Stimulated activated naive CD4-positive, alpha-beta T cell treated with Interleukin-2 at 50 U/mL for 16 hours (primary cell): ENCODE data around the gene TMC8.
"Not testable (repeated sequence)": the region's sequence is repeated elsewhere in the genome, so short reads cannot be mapped to it uniquely, and the experiment has no call there.

Experiments used
- DNase-seq: peaks from one replicate; lab custom pipeline; 2025; lab: John Stamatoyannopoulos, UW

TMC8 gene, protein sequence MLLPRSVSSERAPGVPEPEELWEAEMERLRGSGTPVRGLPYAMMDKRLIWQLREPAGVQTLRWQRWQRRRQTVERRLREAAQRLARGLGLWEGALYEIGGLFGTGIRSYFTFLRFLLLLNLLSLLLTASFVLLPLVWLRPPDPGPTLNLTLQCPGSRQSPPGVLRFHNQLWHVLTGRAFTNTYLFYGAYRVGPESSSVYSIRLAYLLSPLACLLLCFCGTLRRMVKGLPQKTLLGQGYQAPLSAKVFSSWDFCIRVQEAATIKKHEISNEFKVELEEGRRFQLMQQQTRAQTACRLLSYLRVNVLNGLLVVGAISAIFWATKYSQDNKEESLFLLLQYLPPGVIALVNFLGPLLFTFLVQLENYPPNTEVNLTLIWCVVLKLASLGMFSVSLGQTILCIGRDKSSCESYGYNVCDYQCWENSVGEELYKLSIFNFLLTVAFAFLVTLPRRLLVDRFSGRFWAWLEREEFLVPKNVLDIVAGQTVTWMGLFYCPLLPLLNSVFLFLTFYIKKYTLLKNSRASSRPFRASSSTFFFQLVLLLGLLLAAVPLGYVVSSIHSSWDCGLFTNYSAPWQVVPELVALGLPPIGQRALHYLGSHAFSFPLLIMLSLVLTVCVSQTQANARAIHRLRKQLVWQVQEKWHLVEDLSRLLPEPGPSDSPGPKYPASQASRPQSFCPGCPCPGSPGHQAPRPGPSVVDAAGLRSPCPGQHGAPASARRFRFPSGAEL

DNA sequence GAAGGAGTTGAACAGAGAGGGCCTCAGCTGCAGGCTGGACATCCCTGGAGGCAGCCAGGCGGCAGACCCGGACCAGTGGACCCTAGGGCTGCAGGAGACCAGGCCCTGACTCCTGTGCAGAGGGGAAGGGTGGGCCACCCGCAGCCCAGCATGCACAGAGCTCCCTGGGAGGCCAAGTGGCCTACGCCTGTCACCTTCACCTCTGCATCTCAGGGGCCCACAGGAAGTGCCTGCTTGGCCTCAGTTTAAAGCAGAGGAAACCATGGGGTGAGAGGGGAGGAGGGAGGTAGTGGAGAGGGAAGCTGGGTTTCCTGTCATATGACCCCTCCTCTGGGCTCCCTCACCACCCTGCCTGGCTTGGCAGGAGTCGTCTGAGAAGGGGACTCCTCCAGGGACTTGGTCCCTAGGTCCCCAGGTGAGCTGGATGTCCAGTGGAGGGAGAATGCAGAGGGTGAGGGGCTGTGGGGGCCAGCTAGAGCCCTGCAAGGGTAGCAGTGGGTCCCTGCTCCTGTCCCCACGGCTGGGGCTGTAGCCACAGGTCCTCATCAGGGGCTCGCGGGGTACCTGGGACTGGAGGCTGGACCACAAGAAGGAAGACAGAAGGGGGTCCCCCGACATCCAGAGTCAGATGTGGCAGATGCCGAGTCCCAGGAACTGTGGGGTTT lies at the start of gene TMC8:
Gene TMC8, plus strand, starts transcription at position 335 of the 665 bp plus-strand sequence. CDS start 818 bp downstream, outside the sequence.
- DNase-seq, result peak; percentile 56

DNA sequence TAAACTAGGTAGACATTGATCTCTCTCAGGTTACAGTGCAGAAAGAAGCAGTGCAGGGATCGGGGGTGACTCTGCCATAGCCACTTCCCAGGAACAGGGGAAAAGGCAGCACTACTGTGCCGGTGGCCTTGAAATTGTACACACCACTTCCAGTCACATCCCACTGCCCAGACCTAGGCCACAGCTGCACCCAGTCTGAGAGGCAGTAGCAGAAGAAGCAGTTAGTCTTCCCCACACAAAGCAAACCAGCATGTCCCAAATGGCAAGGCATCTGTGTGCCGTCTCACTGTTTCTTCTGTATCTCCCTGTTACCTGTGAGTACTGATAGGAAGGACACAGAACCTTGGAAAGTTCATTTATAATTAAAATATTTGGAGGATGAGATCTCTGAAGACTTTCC lies 49.0 kb upstream of the TMC8 start:
- no peak for DNase-seq

DNA sequence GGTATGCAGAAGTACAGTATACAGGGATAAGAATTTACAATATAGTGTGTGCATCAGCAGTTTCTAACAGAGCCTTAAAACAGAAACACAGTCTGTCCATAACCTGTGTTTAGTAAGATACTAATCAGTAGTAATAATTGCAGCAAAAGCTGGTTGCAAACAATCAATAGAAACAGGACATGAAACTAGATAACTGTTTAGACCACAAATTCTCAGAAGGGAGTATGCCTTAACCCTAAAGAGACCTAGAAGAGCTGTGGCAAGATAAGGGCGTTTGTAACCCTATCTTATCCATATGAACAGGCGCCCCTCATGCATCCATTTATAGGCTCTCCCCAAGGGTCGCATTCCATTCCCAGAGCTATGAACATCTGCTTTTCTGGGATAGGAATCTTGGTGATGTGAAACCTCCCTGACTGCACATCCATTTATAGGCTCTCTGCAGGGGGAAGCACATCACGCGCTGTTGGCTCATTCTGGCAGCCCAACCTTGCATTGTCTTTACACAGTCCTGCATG lies 48.2 kb upstream of the TMC8 start:
- not testable (repeated sequence) for DNase-seq

DNA sequence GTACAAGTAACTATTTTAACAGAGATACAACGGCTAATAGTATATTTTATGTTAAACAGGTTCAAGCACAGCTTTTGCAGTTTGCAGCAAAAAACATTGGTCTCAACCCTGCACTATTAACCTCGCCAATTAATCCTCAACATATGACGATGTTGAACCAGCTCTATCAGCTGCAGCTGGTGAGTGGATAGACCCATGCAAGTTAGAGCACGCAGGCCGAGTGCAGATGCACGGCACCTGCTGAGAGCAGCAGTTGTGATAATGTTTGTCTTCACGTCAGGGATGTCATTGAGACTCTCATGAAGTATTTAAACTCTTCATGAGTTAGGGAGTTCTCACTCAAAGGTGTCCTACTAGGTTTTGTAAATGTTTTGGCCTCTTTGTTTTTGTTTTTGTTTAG lies 47.6 kb upstream of the TMC8 start:
- no peak for DNase-seq

DNA sequence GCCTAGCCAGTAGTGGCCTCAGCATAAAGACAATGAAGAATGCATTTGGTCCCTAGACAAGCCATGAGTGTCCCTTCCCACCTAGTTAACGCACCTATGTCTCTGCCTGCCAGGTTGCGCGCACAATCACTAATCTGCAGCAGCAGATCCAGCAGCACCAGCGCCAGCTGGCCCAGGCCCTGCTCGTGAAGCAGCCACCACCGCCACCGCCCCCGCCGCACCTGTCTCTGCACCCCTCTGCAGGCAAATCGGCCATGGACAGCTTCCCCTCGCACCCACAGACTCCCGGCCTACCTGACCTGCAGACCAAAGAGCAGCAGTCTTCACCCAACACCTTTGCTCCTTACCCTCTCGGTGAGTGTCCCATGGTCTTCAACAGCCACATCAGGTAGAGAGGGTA lies 43.8 kb upstream of the TMC8 start:
- DNase-seq, result no peak

DNA sequence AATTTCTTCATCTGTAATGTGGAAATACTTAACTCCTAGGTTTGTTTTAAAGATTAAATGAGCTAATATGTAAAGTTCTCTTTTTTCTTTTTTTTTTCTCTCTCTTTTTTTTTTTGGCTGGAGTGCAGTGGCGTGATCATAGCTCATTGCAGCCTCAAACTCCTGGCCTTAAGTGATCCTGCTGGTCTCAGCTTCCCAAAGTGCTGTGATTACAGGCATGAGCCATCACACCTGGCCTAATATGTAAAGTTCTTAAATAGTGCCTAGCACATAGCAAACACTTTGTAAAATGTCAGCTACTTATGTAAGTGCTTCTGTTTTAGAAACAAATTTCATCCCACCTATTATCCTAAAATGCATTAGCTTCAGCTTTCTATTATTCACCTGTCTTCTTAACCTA lies 42.0 kb upstream of the TMC8 start:
- DNase-seq, result no peak

DNA sequence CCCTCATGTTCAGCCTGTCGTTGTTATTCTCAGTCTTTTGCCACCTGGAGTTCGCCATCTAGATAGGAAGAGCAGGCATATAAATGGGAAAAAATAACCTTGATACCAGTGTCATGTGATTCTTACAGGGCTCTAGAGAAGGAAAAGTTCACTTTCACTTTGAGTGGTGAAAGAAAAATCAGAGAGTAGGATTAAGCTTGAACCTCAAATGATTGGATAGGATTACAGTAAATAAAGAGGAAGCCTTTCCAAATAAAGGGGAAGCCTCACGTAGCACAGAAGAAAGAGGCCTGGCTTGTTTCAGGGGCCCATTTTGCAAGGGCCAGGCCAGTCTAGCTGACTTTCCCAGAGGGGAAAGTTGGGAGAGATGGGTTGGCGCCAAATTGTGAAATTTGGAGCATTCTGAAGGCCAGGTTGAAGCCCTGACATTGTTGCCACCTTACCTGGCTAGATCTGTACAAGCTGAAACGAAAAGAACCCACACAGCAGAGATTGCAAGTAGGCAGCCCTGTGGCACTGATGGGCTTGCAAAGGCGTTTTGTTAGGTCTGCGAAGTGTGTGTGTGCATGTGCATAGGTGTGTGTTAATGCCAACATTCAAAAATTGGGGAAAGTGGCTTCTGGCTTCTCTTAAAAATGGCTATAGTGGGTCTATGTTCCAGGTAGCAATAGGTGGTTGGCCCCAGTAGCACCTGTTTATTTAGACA lies 40.8 kb upstream of the TMC8 start:
- no peak for DNase-seq

DNA sequence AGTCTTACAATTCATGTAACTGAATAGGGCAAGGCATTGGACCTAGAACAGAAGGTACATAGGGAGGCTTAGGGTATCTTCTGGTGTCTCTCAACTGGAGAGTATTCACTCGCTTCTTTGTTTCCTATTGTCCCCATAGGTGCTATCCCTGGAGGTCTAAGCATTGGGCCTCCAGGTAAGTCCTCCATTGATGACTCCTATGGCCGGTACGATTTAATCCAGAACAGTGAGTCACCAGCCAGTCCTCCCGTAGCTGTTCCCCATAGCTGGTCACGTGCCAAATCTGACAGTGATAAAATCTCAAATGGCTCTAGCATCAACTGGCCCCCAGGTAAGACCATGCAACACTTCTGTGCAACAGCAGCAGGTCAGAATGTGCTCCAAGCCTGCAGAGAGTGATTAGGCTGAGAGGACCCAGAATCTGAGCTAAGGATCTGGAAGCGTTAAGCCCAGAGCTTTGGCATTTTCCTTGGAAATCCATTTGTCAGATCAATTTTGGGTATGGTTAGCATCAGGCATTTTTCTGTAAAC lies 37.7 kb upstream of the TMC8 start:
- no peak for DNase-seq

DNA sequence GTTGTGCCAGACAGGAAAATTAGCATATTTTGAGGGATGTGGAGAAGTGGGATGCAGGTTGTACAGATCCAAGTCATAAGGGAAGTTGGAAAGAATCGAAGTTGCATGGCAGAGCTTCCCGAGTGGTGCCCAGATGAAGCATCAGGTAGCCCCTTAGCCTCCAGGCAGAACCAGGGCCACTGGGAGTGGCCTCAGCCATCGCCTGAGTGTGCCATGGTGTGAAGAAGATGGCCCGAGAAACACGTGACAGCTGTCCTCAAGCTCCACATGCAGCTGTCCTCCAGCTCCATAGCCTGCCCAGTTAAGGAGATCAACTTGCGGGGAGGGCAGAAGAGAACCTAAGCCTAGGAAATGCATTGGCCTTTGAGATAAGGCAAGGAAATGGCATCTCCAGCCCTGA lies 35.5 kb upstream of the TMC8 start:
- DNase-seq, result no peak

DNA sequence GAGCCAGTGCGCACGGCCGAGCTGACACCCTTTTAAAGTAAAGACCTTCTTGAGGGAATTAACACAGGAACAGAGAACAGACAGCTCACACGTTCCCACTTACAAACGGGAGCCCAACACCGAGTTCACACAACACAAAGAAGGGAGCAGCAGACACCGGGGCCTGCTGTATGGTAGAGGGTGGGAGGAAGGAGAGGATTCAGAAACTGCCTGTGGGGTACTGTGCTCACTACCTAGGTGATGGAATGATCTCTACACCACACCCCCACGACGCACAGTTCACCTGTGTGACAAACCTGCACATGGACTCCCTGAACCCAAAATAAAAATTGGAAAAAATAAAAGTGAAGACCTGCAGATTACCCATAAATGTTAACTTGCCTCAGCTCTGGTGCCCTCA lies 34.5 kb upstream of the TMC8 start:
- DNase-seq, result no peak

DNA sequence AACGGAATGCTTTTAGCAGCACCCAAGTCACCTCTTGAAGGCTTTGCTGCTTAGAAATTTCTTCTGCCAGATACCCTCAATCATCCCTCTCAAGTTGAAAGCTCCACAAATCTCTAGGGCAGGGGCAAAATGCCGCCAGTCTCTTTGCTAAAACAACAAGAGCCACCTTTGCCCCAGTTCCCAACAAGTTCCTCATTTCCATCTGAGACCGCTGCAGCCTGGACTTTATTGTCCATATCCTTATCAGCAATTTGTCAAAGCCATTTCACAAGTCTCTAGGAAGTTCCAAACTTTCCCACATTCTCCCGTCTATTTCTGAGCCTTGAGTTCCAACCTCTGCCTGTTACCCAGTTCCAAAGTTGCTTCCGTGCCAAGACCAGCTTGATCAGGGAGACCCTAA lies 29.5 kb upstream of the TMC8 start:
- no peak for DNase-seq

DNA sequence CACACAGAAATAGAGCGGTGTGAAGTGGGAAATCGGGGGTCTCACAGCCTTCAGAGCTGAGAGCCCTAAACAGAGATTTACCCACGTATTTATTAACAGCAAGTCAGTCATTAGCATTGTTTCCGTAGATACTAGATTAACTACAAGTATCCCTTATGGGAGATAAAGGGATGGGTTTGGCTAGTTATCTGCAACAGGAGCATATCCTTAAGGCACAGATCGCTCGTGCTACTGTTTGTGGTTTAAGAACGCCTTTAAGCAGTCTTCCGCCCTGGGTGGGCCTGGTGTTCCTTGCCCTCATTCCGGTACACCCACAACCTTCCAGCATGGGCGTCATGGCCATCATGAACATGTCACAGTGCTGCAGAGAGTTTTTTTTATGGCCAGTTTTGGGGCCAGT lies 29.0 kb upstream of the TMC8 start:
- no peak for DNase-seq

DNA sequence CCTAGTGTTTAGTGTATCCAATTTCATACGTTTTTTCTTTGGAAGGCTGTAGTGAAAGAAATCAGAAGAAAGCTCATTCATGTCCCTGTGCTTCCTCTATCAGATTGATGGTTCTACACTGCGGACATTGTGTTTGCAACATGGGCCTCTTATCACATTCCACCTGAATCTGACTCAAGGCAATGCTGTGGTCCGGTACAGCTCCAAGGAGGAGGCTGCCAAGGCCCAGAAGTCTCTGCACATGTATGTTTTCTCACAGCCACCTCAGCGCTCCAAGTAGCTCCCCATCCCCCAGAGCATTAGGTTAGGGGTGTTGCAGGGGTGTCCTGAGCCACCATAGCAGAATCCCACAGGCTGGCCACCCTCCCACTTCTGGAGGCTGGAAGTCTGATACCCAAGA lies 27.3 kb upstream of the TMC8 start:
- DNase-seq, result no peak

DNA sequence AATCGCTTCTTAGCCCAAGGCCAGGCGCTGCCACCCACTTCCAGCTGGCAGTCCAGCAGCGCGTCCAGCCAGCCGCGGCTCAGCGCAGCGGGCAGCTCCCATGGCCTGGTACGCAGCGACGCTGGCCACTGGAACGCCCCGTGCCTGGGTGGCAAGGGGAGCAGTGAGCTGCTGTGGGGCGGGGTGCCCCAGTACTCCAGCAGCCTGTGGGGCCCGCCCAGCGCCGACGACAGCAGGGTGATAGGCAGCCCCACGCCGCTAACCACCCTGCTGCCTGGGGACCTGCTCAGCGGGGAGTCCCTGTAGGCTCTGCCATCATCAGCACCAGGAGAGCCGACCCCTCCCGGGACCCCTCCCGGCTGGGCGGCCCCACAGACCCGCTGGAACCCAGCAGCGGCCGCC lies 26.0 kb upstream of the TMC8 start:
- no peak for DNase-seq

DNA sequence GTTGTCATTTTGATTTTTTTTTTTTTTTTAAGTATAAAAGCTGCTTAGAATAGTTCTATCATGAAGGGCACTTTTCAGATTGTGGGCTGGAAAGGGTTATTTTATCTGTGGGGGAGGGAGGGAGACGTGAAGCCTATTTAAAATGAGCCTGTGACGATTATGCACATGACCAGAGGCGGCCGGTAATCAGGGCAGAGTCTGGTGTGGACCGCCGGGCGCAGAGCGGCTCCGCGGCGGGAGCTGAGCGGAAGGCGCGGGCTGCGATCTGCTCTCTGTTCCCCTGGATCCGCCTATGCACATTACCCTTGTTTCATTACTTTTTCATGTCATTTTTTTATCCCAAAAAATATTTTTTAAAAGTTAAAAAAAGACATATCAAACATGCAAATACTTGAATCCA lies 25.5 kb upstream of the TMC8 start:
- no peak for DNase-seq

DNA sequence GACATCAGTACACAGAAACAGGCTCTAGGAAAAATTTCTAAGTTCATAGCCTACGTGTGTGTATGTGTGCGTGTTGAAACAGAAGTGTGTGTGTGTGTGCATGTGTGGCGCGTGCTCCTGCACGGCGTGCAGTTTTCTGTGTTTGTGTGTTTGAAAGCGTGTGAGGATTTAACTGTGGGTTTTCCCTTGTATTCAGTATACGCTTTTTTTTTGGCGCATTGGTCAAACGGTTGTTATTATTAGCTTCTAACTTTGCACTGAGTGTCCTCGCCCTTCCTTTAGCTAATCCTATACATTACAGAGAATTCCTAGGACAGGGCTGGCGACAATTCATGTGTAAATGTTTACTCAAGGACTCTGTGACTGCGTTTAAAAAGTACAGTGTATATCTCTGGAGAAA lies 25.0 kb upstream of the TMC8 start:
- DNase-seq, result no peak

DNA sequence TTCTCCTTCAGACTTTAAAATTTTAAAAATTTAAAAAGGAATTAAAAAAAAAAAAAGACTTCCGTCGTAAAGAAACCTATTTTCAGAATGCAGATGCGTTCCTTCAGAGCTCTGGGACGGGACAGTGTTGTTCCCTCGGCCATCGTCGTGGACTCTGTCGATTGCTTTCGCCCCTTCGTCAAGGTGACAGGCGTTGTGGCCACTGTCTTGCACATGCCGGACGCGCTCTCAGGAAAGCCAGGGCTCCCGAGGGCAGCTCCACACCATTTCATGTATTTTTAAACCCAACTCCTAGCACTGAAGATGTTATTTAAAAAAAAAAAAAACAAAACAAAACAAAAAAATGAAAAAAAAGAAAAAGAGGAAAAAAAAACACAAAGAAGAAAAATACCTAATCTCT lies 24.4 kb upstream of the TMC8 start:
- DNase-seq, result no peak

DNA sequence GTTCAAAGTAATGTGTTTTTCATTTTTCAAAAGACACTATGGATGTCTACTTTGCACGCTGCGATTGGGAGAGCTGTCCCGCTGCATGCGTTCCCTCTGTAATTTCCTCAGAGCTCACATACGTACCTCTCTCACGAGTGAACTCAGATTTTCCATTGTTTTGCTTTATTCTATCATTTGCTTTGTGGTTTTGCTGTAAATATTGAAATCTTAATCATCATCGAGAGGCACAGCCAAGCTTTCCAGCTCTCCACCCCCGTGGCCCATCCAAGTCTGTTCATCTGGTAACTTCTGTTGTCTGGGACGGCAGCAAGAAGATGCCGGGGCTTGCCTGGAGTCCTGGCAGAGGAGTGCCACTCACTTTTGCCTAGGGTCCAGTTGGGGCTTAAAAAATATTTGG lies 23.1 kb upstream of the TMC8 start:
- no peak for DNase-seq

DNA sequence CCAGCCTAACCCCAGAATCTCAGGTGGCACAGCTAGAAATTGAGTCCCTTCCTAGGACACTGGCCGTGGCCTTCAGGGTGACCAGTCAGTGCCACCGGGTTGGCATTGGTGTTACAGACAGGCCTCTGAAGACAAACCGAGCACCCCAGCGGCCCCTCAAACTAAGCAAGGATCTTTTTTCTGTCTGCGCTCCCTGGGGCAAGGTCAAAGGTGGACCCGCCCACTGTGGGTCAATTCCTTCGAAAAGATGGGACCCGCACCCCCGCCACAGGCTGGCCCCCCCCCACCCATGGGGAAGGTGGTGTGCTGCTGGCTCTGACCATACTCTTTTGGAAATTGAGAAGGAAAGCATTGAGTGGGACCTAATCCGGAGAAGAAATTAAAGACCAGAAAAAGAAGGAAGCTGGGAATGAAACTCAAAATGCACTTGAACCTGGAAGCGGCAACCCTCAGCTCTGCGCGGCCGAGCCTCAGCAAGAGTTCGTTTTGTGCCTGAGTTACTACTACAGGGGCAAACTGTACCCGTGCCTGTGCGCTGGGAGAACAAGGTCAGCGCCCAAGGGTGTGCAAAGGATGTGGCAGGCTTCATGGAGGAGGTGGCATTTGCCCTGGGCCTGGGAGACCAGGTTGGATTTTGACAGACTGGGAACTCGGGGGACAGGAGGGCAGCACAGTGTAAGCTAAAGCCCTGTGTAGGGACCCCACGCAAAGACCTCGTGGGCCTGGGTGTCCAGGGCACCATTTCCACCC lies 22.4 kb upstream of the TMC8 start:
- no peak for DNase-seq

DNA sequence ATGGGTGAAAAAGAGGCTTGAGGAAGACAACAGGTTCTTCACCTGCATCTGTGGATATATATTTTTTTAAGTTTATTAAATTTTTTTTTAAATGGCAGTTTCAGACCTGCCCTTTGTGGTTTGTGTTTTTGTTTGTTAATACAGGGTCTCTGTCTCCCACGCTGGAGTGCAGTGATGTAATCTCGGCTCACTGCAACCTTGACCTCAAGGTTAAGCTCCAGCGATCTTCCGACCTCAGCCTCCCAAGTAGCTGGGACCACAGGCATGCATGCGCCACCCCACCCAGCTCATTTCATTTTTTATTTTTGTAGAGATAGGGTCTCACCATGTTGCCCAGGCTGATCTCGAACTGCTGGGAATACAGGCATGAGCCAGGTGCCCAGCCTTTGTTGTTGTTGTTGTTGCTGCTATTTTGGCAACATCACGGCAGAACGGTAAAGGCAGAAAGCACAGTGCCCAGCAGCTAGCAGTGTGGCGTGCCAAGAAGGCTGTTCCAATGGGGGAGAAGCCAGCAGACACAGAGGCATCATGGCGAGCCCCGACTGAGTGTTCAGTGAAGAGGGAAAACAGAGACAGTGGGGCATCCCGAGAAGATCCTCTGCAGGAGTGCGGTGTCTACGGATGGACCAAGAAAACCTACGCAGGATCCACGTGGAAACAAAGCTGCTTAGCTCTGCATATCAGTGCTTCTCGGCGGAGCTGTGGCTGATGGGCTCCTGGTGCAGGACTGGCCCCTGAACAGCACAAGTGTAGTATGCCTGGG lies 21.7 kb upstream of the TMC8 start:
- DNase-seq, result no peak

DNA sequence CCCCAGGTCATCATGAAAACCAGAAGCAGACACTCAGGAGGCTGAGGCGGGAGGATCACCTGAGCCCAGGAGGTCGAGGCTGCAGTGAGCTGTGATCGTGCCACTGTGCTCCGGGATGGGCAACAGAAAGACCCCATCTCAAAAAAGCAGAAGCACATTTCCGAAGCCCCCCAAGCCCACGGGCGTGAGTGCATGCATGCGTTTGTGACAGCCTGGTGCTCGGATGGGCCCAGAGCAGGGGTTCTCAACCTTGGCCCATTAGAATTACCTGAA lies 21.1 kb upstream of the TMC8 start:
- DNase-seq, result no peak
